Stimulated activated CD8-positive, alpha-beta memory T cell treated with anti-CD3 and anti-CD28 coated beads, Interleukin-12 subunit alpha, Interleukin-12 subunit beta, amount 100 ng/mL, for 24 hours (primary cell): ENCODE measurements around the gene GTPBP3.

Experiments
- DNase-seq: peaks from one replicate; pipeline ENCODE4 v3.0.0-alpha.2; 2020; ENCODE audit errors: extremely low read depth

GTPBP3 gene

GRCh38 chr19:17327654-17328516 is 9.5 kb upstream of the GTPBP3 start:
- no peak for DNase-seq

DNA sequence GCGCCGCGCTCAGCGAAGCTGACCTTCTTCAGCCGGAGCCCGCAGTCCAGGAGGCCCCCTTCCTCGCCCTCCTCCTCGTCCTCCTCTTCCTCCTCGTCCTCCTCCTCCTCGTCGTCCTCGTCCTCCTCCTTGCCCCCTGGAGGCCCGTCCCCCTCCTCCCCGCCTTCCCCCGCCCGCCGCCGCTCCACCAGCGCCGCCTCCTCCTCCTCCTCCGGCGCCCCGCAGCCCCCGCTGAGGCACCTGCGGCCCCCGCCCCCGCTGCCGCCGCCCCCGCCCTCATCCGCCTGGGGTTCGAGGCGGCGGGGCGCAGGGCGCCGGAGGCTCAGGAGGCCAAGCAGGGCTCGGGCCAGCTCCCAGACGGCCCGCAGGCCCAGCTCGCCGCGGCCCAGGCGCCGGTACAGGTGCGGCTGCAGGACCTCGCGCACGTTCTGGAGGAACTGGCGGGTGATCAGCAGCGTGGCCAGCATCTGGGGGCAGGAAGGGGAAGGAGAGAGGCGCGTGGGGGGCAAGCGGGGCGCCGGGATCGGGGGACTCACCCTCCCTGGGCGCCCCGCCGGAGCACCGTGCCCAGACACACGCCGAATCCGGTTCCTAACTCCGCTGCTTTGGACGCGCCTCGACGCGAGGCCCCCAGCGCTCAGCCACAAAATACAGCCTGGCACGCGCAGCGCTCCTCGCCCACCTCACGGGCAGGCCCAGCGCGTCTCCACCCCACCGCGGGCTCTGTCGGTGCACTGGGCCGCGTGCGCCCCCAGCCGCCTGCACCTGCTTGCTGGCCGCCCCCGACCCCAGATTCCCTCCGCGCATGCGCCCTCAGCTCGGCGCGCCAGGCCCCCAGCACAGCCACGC is 8.6 kb upstream of the GTPBP3 start:
- DNase-seq: no peak

DNA sequence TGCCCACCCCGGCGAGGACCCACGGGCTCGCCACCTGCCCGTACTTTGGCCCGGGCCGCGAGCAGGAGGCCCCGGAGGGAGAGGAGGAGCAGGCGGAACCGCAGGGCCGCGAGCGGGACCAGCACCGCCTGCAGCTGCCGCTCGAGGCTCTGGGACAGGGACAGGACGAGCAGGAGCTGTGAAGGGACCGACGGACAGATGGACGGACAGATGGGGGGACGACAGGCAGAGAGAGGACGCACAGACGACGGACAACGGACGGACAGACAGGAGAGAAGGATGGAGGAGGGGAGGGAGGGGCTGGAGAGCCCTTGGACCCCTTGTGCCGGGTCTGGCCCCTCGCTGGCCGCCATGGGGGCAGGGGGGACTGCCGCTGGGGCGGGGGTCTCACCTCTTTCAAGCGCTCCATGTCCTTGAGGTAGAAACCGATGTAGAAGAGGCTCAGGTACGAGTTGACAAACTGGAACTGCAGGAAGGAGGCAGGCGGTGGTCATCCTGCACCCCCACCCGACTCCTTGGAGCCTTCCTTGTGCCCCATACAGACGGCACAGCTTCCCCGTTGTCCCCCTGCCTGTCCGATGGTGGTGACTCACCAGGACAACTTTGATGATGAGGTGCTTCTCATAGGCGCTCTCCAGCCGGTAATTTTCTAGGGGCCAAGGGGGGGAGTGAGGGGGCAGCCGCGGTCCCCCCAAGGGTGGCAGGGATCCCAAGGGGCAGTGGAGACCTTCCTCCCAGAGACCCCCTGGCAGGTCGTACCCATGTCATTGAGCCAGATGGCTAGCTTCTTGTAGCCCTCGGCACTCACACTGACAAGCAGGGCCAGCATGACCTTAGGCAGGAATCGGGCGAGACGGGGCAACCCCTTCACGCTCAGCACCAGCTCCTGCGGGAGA is 7.7 kb upstream of the GTPBP3 start:
- no peak for DNase-seq

DNA sequence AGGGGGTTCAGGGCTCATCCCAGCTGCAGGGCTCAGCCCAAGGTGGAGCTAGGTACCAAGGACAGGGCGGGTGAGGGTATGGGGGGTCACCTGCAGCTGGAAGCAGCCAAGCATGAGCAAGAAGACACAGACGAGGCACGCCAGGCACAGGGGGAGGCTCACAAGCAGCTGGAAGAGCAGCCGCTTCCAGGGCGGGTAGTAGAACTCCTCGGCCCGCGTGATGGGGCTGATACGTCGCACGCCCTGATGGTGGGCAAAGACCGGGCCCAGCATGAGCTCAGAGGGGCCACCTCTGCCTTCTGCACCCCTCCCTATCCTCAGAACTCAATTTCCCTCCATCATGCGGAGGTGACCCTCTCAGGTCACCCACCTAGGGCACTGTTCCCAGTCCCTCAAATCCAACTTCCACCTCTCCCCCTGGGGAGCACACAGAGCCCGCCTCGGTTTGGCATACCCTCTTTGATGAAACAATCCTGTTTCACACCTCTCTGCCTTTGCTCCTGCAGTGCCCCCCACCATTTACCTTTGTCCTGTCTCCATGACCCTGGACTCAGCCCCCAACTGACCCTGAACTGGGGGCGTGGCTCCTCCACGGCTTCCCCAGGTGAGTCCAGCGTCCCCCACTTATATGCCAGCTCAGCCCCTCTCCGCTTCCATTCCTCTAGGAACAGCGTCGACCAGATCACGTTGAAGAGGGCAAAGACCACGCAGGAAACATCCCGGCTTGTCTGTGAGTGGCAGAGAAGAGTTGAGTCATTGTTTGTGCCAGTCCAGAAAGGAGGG is 6.9 kb upstream of the GTPBP3 start:
- no peak for DNase-seq

DNA sequence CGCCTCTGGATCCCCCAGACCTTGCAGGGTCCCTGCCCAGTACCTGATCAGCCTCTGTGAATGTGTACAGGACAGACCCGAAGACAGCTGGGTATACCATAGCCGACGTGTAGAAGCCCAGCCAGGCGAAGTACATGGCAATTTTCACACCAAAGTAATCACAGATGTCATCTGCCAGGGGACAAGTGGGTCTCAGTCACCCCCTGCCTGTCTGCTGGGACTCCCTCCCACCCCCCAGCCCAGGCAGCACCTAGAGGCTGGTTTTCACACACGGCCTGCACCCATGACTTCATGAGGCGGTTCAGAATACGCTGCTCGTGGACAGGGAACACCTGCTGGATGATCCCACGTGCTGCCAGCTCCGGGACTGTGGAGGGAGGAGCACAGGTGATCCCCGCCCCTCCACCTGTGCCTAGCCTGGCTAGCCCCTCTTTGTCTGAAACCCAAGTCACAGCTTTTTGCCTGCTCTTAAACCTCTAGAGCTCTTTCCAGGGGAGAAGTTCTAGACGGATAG is 6.3 kb upstream of the GTPBP3 start:
- no peak for DNase-seq

- DNase-seq: no peak
Measured at GRCh38 chr19:17332360-17332676, 5.0 kb upstream of the GTPBP3 start.

DNA sequence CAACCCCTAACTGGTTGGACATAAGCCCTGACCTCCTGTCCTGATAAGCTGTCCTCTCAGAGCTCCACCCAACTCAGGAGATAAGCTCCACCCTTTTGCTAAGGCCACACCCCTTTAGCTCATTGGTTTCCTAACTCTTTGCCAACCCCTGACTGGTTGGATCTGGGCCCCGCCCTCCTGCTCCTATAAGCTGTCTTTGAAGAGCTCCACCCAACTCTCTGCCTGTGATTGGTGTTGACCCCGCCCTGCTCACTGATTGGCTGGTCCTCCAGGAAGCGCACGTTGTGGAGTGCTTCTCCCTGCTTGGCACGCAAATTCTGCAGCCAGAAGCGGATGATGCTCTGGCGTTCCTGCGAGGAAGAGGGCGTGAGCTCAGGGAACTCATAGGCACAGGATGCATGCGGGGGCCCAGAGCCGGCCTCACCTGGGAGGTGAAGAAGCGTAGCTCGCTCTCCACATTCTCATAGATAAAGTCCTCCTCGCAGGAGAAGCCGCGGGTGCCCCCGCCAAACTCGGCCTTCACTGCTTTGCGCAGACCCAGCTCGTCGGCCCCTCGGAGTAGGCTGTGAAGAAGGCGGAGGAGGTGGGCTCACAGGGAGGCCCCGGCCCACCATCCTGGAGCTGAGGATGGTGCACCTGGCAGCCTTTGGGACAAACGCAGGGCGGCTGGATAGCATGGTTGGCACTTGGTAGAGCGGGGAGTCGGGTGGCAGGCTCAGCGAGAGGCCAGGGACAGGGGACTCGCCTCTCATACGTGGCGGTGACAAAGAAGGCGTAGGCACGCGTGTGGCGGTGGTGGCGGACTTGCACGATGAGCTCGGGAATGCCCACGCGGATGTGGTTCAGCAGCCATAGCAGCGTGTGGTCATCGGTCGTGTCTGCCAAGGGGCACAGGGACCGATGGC is 4.4 kb upstream of the GTPBP3 start:
- no peak for DNase-seq

- DNase-seq: peak; percentile 58
Measured at GRCh38 chr19:17333611-17334413, 3.5 kb upstream of the GTPBP3 start.

GRCh38 chr19:17334414-17335409 is 2.6 kb upstream of the GTPBP3 start, which contains the start of gene ANO8:
ANO8 (minus strand) TSS chr19:17334855; CDS start chr19:17334670, 185 bp downstream.
- peak; percentile 87 for DNase-seq

DNA sequence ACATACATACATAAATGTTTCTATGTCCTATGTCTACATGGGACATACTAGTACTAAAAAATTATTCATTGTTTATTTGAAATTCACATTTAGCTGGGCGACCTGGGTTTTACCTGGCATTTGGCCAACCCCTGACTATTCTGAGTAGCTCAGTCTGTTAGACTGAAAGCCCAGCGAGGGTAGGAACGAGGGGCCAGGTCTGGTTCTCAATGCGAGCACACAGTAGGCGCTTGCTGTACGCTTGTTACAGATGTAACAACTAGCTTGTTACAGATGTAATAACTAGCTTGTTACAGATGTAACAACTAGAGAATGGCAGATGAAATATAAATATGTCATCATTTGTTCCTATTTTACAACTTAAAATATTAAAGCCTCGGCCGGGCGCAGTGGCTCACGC is 1.8 kb upstream of the GTPBP3 start:
- DNase-seq: no peak

- DNase-seq: no peak
Measured at GRCh38 chr19:17337675-17338432, 501 bp downstream of the GTPBP3 start.

- no peak for DNase-seq
Measured at GRCh38 chr19:17338433-17339078, 1.2 kb downstream of the GTPBP3 start.

GRCh38 chr19:17339088-17339741 is 1.9 kb downstream of the GTPBP3 start:
- DNase-seq: no peak

GRCh38 chr19:17340302-17340870 is 3.0 kb downstream of the GTPBP3 start:
- no peak for DNase-seq

- no peak for DNase-seq
Measured at GRCh38 chr19:17340871-17341357, 3.6 kb downstream of the GTPBP3 start.
